ENCODE results near the gene COL28A1.

Gene COL28A1

DNA sequence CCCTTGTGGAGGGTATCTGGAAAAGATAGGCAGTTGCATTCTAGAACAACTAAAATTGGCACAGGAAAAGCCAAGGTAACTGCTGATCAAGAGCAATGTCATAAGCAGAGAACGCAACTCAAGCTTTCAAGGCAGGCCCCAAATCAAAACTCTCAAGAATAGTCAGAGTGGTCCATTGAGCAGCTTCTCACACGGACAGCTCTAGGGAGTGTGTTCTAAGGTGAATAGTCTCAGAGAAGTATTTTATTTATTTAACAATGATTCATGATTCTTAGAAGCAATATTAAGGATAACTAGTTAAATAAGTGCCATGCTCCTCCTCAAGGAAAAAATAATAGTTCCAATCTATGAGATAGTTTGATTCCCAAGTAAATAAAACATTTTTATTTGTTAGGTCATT, 83.0 kb downstream of the COL28A1 start:
- DNase-seq: no peak

DNA sequence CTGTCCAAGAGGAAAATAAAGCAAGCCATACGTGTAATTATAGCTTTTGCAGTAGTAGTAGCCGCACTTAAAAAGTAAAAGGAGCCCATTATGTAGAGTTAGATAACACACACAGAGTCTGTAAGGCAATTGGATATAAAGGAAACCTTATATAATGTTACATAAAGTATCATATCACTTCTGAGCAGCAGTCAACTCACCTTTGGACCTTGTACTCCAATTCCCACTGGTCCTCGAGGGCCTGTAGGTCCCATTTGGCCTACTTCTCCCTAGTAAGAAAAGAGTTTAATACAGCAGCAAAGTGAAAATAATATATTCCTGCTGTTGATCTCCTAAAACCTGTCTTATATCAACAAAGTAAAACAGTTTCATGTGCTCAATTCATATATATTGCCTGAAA, 83.6 kb downstream of the COL28A1 start:
- DNase-seq: no peak

DNA sequence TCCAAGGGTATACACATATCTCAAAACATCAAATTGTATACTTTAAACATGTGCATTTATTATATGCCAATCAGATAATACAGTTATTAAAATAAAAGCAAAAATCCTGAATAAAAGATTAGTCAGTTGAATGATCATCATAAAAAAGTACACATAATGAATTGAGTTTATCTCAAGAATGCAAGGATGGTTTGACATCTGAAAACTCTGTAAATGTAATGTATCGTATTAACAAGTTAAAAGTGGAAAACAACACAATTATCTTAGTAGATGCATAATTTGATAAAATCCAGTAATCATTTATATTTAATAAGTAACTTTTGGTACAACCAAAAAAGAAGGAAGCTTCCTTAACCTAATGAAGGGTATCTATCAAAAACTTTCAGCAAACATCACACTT, 86.6 kb downstream of the COL28A1 start:
- DNase-seq: no peak

DNA sequence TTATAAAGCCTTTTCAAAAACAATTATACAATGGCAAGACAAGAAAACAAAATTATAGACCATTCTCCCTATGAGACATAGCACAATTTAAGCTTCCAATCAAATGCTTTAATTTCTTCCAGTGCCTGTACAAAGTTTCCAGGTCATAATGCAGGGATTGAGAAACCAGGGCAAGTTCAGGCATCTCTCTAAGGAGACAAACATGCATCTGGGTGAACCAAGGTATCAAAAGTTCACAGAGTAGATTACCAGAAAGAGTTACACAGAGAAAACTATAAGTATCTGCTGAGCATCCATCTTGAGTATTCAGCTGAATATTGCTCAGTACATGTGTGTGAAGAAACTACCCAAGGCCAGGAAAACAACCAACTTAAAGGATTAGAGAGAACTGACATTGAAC, 89.1 kb downstream of the COL28A1 start:
- no peak for DNase-seq

DNA sequence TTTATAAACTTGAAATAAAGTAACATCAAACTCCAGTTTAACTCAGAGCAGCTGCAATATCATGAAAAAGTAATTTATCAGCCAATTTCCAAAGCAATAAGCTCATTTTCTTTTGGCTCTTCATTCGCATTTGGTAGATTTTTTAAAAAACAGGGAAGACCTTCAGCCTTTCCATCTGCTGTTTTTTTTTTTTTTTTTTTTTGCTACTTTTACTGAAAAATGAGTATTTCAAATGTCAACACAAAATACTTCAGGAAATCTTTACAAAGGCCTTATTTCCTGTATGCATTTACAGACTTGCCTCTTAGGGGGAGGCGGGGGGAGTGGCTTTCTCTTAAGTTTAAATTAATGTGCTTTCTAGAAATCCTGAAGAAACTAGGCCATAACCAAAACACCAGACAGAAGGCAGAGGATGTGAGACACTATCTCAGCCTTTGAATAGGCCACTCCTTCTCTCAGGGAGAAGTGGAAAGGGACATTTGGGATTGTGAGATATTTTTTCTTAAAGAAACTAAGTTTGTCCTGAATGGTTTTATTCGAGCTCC, 91.8 kb downstream of the COL28A1 start:
- no peak for DNase-seq

DNA sequence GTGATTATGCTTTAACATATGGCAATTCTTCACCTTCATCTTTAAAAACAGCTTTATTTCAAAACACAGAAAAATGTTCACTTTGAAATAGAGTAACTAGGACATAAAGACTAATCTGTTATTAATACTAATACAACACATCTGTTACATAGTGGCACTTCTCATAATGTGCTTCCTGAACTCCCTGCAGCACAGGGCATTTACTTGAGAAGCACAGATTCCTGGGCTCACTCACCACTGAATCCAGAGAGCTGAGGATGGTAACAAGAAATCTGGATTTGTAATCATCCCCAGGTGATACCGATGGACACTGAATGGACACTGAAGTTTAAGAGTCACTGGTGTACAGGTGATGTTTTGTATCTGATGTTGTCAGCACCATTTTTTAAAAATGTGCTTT, 96.1 kb downstream of the COL28A1 start:
- no peak for DNase-seq

DNA sequence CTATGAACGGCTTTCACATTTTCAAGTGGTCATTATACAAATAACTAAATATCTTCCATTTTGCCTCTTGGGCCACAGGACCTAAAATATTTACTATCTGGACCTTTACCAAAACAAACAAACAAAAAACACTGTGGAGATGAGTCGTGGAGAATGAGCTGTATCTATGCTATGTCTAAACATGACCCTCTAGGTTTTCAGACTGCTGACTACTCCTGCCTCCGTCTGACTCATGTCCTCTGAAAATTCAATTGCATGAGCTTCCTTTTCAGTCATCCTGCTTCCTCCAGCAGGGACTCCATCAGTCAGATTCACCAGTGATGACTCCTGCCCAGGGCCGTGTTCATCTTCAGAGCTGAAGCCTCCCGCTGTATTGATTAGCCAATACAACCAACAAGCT, 96.8 kb downstream of the COL28A1 start:
- DNase-seq: no peak

DNA sequence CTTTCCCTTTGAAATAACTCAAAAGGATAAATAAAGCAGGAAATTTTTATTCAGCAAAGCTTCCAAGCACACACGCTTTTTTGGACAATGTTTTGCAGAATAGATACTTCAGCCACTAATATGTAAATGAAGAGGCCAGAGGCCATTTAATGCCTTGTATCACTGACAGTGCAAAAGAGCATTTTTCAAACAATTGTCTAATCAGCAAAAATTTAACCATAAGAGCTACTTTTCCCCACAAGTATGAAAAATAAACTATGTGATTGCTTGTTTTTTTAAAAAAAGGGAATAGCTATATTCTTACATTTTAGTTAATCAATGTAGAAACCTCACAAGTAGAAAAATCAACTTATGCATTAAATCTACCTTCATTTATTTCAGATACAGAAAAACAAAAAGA, 99.7 kb downstream of the COL28A1 start:
- DNase-seq: no peak

DNA sequence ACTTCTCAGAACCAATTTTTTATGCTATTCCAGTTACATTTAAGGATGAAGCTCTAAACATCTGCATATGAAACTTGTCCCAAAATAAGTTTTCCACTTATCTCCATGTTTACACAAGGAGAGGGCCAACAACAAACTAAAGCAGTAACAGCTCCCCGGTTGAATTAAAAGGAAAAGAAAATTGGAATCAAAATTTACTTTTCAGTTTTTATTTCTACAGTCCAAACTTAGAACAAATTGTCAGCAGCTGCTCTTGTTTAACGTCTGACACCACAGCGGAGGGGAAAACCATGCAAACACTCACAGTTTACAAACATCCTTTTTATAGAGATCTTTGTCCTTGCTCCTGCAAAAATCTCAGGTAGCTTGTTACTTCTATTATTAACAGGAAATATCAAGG, 101.3 kb downstream of the COL28A1 start:
- no peak for DNase-seq

DNA sequence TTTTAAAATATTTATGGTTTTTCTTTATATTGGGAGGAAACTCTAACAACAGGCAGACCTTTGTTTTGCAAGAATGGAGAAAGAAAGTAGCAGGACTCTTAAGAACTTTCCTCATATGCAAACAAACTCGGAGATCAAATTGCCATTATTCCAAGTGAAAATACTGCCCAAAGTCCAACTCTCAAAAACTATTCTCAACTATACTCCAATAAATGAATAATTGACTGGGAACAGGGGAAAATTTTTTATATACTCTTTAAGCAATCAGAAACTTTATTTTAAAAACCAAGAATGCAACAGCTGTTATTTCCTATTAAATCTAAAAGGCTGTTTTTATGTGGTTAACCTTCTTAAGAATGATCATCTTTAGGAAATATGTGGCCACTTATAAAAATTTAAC, 101.9 kb downstream of the COL28A1 start:
- DNase-seq: no peak

DNA sequence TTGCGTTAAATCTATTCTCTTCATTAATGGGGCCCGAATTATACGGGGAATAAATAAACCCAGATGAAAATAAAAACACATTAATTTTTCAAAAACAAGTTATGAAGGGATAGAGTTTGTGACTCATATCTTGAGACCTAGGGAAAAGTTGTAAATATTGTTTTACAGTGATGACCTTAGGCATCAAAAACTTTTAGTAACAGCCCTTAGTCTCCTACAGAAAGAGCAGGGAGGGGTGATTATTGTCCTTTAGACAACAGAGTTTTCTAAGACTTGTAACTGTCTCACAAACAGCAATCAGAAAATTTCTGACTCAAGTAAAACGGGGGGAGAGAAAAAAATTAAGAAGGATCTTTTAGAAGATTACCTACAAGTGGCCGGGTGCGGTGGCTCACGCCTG, 102.7 kb downstream of the COL28A1 start:
- no peak for DNase-seq

DNA sequence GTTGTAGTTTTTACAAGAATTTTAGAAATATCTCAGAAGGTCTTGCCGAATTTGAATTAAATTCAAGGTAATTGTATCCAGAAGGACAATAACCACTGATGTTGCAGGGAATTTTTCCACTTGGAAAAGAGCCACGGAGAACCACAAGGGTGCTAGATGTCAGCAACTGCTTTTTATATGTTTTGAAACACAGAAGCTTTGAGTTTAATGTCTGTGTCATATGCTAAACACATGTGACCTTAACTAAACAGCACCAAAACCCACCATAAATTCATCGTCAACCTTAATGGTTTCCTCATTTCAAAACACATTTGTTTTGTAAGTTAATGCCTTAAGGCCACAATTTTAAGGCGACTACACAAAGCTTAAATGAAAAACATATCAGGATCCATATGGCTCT, 106.9 kb downstream of the COL28A1 start:
- DNase-seq: no peak

DNA sequence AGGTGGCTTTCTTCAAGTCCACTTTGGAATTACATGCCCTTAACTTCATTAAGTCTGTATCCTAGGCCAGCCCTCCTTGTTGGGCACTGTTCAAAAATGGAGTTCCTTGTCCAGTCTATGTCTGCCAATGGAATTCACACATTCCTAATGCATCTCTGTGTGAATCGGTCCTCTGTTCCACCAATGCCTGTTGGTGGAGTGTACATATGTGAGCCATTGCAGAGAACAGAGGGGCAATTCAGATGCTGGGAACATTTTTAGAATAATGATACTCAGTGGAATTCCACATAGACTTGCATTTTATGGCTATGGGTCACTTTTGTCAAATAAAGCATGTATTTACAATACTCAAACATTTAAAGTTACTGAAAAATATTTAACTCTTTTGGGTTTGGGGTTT, 108.3 kb downstream of the COL28A1 start:
- DNase-seq: no peak

DNA sequence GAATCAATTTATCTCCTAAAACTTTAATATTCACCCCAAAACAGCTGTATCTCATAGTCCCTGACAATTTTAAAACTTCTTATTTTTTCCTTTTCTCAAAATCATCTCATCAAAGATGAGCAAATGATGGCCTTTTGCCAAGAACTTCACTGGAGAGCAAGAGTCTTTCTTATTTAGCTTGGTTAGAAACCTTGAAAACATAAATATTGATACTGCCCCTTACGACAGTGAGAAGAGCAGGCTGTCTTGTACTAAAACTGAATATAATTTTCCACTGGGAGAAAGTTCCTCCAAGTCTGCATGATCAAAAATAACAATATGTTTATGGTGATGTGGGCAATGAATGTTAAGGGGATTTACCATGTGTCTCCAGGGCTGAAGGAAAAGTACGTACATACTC, 109.0 kb downstream of the COL28A1 start:
- no peak for DNase-seq

DNA sequence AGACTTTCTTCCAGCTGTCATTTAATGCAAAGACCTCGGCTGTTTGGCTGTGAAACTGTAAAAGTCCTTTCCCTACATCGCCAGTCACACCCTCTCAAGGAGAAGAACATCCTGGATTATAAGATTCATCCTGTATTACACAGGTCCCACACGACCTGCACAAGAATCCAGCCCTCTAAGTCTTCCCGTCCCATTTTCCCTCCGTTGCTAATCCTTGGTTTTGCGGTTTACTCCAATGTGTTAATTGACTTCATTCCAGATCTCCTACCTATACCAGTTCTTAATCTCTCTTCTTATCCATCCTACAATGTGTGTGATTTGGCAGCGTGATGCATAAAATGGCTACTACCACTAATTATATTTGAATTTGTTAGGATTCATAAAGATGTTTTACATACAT, 110.4 kb downstream of the COL28A1 start:
- no peak for DNase-seq

DNA sequence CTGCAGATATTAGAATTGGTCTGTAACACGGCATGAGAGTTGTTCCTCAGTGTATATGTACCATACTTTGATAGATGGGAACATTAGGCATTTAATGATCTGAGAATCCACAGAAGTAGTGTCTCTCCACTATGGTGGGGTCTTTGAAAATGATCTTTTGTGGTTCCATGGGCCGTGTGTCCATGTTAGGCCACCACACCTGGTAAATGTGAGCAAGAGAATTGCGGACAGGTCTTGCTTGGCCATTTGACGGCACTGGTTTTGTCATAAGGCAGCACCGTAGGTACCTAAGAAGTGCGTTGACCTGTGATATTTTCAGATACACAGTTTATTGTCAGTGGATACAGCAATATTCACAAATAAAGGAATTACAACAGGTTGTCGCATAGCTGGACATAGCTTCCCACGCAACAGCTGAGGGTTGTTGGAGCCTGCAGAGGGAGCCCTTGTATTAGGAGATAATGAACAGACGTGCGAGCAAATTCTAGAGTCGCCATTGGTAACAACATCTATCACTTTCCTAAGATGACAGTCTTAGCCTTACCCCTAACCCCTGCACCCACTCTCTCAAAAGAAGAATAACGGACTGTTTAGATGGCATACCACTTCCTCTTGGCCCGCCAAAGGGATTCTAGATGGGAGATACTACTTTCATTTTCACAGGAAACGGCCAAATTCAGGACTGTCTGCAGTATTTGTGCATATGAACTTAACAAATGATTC, 111.4 kb downstream of the COL28A1 start:
- peak in 3 of 5 experiments; percentile 4 to 73 (median 9) for DNase-seq

DNA sequence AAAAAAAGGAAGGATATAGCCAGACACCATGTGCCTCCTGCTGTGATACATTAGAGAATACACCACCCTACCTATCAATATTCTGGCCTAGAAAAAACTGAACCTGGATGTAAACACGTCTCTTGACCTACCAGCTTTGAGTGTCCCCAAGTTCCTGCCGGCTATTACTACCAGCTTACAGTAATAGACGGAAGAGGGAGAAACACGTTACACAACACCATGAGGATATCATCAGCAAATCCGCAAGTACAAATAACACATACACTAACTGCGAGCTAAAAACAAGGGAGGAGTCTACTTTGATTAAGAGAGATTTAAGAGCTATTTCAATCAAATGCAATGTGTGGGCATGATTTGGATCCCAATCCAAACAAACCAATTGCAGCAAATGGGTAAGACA, 113.0 kb downstream of the COL28A1 start:
- DNase-seq: no peak

DNA sequence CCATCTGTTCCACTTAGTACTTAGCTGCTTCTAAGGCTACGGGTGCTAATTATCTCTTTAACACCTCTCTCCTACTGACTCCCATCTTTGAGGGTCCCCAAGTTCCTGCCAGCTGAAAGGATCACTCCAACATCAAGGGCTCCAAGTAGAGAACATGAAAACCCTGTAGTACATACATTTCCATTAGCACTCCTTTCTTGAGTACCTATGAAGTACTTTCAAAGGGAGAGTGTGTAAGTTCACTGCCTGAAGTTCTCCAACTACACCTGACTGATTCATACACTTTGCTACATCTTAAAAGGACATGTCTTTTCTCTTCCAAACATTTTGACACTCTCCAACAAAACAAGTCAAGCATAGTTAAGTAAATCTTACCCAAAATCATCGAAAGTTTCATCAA, 113.8 kb downstream of the COL28A1 start:
- no peak for DNase-seq

DNA sequence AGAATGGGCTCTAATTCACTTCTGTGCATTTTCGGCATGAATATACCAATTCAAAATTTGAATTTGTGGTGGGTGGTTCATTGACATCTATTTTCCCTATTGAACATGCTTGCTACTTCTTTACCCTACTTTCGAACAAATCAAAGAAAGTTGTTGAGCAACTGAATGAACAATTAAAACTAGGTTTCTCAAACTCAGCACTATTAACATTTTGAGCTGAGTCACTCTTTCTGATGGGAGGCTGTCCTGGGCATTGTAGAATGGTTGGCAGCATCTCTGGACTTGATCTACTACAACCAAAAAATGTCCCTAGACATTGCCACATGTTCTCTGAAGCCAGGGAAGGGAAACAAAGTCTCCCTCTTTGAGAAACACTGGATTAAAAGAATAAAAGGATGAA, 116.7 kb downstream of the COL28A1 start:
- no peak for DNase-seq

DNA sequence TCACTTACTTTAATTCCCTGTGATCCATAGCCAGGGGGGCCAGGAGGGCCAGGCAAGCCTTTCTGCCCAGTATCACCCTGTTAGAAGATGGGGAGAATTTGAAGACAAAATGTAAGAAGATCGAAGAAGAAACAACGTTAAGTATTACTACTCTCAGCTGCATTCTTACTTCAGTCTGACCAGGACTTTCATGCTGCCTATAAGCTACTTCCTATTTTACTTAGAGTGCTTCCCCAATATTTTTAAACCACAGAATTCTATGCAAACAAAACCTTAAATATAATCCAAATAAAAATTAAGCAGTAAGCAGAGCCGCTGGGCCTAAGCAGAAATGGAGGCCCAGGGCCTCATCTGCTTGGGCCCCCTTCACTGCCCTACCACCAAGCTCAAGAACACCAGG, 117.8 kb downstream of the COL28A1 start:
- no peak for DNase-seq

DNA sequence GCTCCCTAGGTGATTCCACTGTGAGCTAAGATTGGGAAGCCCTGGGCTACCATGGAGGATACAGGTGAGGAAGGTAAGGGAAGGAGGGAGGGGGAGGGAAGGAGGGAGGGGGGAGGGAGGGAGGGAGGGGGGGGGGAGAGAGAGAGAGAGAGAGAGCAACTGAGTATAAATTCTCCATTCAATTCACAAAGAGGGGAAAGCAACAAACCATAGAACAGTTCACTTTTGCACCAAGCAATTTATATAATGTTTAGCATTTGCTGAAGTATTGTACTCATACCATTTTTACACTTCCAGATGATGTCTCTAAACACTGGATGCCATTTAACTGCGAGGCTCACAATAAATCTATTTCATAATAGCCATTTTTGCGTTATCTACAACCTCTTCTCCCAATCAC, 118.3 kb downstream of the COL28A1 start:
- DNase-seq: no peak

DNA sequence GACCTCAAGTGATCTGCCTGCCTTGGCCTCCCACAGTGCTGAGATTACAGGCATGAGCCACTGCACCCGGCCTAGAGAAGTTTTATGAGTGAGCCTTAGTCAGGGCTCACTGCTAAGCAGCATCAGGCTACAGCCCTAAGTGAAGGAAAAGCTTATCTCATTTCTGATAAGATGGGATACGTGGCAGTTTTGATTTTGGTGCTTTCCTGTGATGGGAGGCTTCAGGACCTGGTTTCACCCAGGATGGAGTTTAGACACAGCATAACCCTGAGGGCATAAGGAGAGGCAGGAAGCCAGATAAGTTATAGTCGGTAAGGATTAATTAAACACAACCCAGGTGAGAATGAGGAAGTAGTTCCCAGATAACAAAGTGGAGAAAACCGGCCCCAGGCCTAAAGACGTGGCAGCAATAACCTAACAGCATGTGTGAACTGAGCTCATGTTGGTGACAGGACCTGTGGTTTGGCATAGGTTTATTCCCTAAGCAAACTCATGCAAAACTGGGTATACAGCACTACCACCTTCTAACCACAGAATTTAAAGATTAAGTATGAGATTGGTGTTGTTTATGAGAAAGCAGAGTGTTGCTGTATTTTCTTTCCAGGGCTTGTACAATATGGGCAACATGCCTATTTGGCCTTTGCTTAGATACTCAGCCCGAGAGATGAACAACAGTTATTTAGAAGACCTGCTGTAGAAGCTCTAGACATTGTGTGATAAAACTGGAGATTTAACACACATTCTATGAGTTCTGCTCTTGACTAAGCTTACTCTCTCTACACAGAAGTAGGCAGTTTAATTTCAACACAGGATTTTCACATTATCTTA, 119.4 kb downstream of the COL28A1 start:
- peak in 2 of 5 experiments; percentile 37 to 93 for DNase-seq

DNA sequence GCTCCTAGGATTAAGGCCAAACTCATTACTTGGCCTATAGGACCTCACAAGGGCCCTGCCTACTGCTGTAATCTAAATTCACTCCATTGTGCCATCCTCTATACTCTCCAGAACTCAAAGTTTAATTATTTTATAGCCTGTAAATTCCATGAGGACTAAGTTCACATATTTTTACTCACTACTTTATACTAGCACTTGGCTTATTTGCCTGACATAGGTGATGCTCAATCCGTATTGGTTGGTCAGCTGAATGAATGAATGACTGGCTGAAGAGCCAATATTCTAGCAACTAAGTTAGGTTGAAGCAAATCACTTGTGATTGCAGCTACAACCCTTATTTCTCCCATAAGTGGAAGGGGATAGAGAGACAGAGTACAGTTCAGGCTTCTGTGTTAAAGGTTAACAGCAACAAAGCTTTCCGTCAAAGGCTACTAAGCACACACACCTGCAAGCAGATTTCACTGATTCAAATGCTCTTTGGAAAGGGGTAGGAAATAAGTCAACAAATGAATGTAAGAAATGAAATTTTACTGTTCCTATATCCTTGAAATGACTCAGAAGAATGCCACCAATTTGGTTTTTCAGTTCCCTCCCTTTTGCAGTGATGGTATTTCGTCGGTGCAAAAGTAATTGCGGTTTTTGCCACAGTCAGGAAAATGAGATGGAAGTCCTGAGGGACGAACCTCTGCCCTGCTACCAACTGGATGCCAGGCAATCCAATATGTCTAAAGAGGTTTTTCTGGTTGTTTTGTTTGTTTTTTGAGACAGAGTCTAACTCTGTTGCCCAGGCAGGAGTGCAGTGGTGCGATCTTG, 120.7 kb downstream of the COL28A1 start:
- no peak for DNase-seq

All from T-helper 2 cell (primary cell).